ENCODE results near the gene TAF9. TPM values are rescaled to one million over a fixed set of nuclear protein-coding genes. Genes with fewer than 3 reads are reported as not detected.

Gene TAF9
- total and polyA plus RNA-seq, 2 of the 13 experiments (the other 11 are each of a cell fraction or from before 2014, with no cell fraction given): 113 to 218 TPM

- TF ChIP-seq AHDC1 (CRISPR knock-in tag; IDR thresholded peaks at IDR 0.05; ENCODE audit: borderline replicate concordance) (peak; percentile 70), NFYC (CRISPR knock-in tag; IDR thresholded peaks at IDR 0.05) (0 out of 2 replicates have a peak, but pooled peaks have one; percentile 10), ZBTB7A (CRISPR knock-in tag; IDR thresholded peaks at IDR 0.05) (peak; percentile 75; the same call in 1 of the 2 replicates), NFATC3 (CRISPR knock-in tag; IDR thresholded peaks at IDR 0.05) (0 out of 2 replicates have a peak, but pooled peaks have one; percentile 36), ZSCAN25 (CRISPR knock-in tag; IDR thresholded peaks at IDR 0.05) (0 out of 2 replicates have a peak, but pooled peaks have one; percentile 51), PREB (CRISPR knock-in tag; IDR thresholded peaks at IDR 0.05) (no peak), ZNF709 (CRISPR knock-in tag; IDR thresholded peaks at IDR 0.05) (peak; percentile 82), ZNF616 (CRISPR knock-in tag; IDR thresholded peaks at IDR 0.05; ENCODE audit: low read depth) (peak; percentile 48; the same call in 1 of the 2 replicates), RCOR2 (CRISPR knock-in tag; IDR thresholded peaks at IDR 0.05) (0 out of 2 replicates have a peak, but pooled peaks have one; percentile 31), DRAP1 (CRISPR knock-in tag; IDR thresholded peaks at IDR 0.05) (peak; percentile 39; the same call in 1 of the 2 replicates), TFE3 (CRISPR knock-in tag; IDR thresholded peaks at IDR 0.05) (peak; percentile 85), ZNF879 (CRISPR knock-in tag; IDR thresholded peaks at IDR 0.05) (no peak), ZNF724P (CRISPR knock-in tag; IDR thresholded peaks at IDR 0.05; ENCODE audit: borderline replicate concordance) (peak; percentile 78; the same call in 1 of the 2 replicates), ZNF768 (CRISPR knock-in tag; IDR thresholded peaks at IDR 0.05) (0 out of 2 replicates have a peak, but pooled peaks have one; percentile 45), ZSCAN12 (CRISPR knock-in tag; IDR thresholded peaks at IDR 0.05) (peak; percentile 11; the same call in 1 of the 2 replicates), FIP1L1 (IDR thresholded peaks at IDR 0.05; ENCODE audit: borderline replicate concordance, insufficient read depth, low read depth, low read length) (no peak), PHF21A (CRISPR knock-in tag; IDR thresholded peaks at IDR 0.05) (peak; percentile 45; the same call in 1 of the 2 replicates), CHCHD3 (CRISPR knock-in tag; IDR thresholded peaks at IDR 0.05) (peak; percentile 68; the same call in 1 of the 2 replicates)
Measured at GRCh38 chr5:69369340-69370121, at the start of gene TAF9, which contains the start of the genes AK6 and RAD17 (continued).
